GM10248 (cell line): ENCODE results near the gene TNIP1.

Experiments used
- CTCF ChIA-PET: fragments of 300-600 bp; sonication (Branson Sonifier 250); formaldehyde crosslinking; extraction: SDS; loops from one replicate; lab custom pipeline; 2021; ENCODE audit warnings: antibody characterized with exemption; lab: Yijun Ruan, JAX
- POLR2A ChIA-PET: fragments of 350-650 bp; sonication (Branson Sonifier 250); formaldehyde crosslinking; extraction: SDS; loops from one replicate; lab custom pipeline; 2020; ENCODE audit warnings: antibody characterized with exemption; lab: Yijun Ruan, JAX
- DNase-seq: peaks from one replicate; pipeline ENCODE4 v3.0.0; 2012; ENCODE audit errors: extremely low spot score
- CTCF ChIP-seq: IDR thresholded peaks from 2 replicates; pipeline ENCODE4 v1.5.1; 2012; ENCODE audit warnings: mild to moderate bottlenecking, low read depth; ENCODE audit errors: extremely low read depth, missing control alignments, control extremely low read depth

TNIP1 gene

GRCh38 chr5:151067632-151068432 lies 13.0 kb downstream of the TNIP1 start:
- no peak for TF ChIP-seq CTCF
- ChIA-PET POLR2A (interaction anchor here (0.9 to 1.2 kb wide), 5 partner anchors 7 to 74 kb away, joined by 3 to 4 read pairs (median 3); partner anchors contain the start of gene TNIP1), CTCF (interaction anchor here (0.8 to 8.5 kb wide), 9 partner anchors 7 to 97 kb away, joined by 3 to 90 read pairs (median 3); no protein-coding TSS in a partner anchor)
- no peak for DNase-seq

GRCh38 chr5:151066920-151067319 lies 13.9 kb downstream of the TNIP1 start:
- TF ChIP-seq CTCF, result no peak
- DNase-seq, result no peak
- POLR2A ChIA-PET, result no interaction called here
- CTCF ChIA-PET, result interaction anchor here (1.1 to 8.5 kb wide), 4 partner anchors 16 to 172 kb away, joined by 3 to 90 read pairs (median 12); no protein-coding TSS in a partner anchor

- CTCF ChIA-PET, result interaction anchor here (1.0 to 8.5 kb wide), 6 partner anchors 10 to 100 kb away, joined by 3 to 90 read pairs (median 8); no protein-coding TSS in a partner anchor
- no peak for DNase-seq
- no peak for TF ChIP-seq CTCF
- POLR2A ChIA-PET, result no interaction called here
Measured at GRCh38 chr5:151065609-151066008, 15.2 kb downstream of the TNIP1 start.

GRCh38 chr5:151064916-151065499 lies 15.8 kb downstream of the TNIP1 start:
- DNase-seq, result no peak
- no peak for TF ChIP-seq CTCF
- ChIA-PET POLR2A (interaction anchor here (0.5 kb wide), 1 partner anchor 287 kb away, joined by 7 read pairs; no protein-coding TSS in a partner anchor), CTCF (interaction anchor here (1.2 to 8.5 kb wide), 3 partner anchors 9 to 50 kb away, joined by 3 to 90 read pairs (median 16); no protein-coding TSS in a partner anchor)

GRCh38 chr5:151063142-151063989 lies 17.5 kb downstream of the TNIP1 start:
- no peak for DNase-seq
- ChIA-PET CTCF (interaction anchor here (1.4 to 6.7 kb wide), 8 partner anchors 9 to 102 kb away, joined by 3 to 67 read pairs (median 4); no protein-coding TSS in a partner anchor), POLR2A (interaction anchor here (1.2 kb wide), 1 partner anchor 94 kb away, joined by 3 read pairs; the partner anchor contains the start of gene ANXA6)
- no peak for TF ChIP-seq CTCF
